Measurements from ENCODE around the gene SLC4A5.
A peak's percentile ranks its signal among the peaks of the same experiment; 100 is the strongest.
"Not testable (repeated sequence)": the region's sequence is repeated elsewhere in the genome, so short reads cannot be mapped to it uniquely, and the experiment has no call there.

SLC4A5 gene

DNA sequence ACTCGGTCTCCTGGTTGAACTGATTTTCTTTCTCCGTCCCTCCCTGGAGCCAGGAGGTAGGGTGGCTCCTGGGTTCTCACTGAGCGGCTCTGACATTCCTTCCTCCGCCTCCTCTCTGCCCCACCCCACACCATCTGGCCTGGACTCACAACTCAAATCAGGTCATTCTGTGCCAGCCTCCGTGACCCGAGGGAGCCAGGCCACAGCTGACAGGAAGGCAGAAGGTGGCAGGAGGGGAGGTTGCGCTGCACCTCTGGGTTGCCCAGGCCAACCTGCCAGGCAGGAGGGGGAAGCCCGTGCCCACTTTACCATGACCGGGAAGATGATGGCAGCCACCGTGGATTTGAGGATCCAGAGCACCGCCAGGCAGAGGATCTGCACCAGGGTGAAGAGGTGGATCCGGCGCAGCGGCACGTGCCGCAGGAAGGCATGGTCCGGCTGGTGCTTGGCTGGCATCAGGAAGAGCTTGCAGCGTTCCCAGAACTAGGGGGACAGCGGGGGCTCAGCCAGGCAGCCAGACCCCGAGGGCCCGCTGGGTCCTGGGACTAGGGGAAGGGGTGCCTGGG lies 116.5 kb downstream of the SLC4A5 start:
- DNase-seq = no peak

DNA sequence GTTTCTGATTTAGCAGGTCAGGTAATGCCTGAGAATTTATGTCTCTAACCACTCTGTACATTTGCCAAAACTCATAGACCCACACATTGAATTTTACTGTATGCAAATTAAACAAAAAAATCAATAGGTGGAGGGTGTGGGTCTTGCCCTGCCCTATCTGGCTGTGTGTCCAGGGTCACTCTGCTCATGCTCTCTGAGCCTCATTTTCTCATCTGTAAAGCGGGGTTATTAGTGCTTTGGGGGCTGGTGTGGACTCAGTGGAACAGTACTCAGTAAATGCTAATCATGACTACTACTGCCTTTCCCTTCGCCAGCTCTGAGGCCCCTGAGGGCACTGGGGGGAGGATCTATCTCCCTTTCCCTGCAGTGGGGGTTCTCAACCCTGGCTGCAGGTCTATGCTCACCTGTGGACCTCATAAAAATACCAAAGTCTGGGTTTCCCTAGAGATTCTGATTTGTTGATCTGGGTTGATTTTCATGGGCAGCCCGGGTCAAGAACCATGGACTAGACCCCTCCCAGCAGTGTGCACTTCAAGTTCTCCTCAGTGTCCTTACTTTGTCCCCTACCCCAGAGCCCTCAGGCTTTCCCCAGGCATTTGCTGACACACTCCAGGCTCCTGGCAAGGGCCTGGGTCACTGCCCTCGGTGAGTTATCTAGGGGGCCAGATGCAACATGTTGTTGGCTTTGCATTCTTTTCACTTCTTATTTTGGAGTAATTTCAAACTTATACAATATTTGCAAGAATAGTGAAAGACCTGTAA lies 117.3 kb downstream of the SLC4A5 start:
- no peak for DNase-seq

DNA sequence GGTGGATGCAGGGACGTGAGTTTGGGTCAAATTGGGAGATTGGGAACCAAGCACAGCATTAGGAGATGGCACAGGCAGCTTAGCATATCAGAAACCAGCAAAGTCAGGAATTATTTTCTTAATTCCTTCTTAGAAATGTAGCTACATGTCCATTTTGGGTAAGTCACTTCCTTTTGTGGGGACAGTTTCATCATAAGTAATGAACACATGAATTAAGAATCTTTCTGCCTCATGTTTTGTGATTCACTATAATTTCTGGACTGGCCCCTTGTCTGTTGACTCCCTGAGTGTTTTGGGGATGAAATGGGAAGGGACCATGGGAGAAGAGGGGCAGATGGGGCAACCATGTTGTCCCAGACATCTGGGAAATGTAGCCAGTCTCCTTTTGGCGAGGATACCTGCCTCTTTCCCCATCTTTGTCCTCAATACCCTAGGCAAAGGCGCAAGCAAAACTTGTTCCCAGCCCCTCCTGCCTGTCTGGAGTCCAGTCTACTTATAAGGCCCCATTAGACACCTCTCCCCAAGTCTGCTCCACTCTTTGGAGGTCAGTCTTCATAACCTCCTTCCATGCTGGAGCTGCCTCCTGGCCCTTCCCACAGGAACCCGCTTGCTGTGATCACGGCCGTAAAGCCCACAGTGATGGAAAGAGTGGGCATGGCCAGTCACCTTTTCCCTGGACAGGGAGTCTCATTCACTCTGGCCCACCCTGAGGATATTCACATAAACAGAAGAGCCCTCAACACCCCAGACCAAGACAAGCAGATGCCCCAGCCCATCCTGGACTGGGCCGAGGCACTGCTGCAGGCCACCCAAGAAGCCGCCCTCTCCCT lies 119.1 kb downstream of the SLC4A5 start:
- no peak for DNase-seq

DNA sequence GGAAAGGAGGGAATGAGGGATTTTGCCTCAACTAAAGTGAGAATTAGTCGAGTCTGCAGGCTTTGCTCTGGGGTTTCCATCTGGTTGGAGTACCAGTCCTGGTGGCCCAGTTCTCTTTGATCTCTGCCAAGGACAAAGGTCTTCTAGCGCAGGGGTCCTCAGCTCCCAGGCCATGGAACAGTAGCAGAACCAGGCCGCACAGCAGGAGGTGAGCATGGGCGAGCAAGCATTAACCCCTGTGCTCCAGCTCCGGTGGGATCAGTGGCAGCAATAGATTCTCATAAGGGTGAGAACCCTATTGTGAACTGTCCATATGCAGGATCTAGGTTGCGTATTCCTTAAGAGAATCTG lies 120.9 kb downstream of the SLC4A5 start:
- no peak for DNase-seq

DNA sequence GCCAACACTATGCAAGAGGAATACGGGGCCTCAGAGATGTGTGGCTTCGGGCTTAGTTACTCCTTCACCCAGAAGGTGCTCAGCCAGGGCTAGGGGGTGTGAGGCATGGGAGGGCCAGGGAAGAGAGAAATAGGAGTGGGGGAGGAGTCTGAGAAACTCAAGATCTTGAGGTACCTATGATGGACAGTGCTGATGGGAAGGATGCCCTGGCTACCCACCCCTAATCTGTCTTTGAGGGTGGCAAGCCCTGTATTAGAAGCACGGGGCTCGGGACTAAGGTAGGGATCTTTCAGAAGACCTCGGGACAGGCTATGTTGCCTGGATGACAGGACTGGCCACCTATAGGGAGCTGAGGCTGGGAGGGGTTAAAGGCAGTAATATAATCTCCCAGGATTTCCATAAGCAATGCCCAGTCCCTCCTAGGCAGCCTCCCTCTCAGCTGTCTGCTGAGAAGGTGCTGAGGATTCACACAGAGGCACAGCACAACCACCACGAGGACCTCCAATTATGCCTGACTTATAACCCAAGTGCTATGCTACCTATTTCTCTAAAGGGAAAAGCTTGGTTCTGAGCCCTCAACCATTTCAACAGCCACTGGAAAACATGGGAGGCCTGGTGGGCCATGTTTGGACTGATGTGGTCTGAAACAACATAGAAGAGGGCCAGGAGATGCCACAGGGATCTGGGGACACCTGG lies 121.5 kb downstream of the SLC4A5 start:
- no peak for DNase-seq

DNA sequence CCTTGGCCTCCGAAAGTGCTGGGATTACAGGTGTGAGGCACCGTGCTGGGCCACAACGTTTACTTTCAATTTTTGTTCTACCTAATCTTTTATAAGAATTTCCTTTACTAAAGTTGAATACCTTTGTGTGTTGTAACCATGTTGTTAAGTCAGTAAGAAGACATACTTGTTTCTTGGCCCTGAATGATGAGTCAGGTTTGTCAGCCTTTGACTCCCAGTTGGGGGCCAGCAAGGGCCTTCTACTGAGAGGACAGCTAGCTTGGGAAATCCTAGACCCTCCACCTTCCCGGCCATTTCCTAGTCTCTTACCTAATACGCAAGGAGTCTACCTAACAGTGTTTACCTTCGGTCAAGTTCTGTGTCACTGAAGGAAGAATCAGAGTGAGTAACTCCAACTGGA lies 122.1 kb downstream of the SLC4A5 start:
- DNase-seq = no peak

DNA sequence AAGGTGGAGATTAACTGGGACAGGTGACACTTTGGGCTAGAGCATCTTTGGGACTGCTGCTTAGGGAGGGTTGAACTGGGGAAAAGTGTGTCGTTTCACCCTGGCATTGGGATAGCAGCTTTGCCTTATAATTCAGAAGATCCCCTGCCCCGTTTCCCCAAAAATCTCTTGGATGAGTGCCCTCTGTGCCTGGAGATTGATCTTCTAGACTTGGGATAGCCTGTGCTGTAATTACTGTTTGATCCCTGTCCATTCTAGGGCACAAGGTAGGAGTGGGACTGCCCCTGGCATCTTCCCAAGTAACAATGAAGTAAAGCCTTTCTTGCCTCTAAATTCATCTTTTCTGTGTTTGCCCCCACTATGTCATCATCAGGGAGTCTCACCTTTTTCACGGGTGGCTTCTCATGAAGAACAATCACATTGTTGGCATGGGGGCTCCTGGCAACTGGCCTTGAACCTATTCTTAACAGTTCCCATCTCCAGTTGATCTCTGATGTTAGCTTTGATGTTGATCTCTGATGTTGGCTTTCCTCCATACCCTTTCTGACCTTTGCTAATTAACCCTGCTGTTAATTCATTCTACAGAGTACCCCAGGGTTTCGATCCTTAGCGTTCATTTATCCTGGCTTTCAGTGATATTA lies 123.2 kb downstream of the SLC4A5 start:
- DNase-seq = no peak

DNA sequence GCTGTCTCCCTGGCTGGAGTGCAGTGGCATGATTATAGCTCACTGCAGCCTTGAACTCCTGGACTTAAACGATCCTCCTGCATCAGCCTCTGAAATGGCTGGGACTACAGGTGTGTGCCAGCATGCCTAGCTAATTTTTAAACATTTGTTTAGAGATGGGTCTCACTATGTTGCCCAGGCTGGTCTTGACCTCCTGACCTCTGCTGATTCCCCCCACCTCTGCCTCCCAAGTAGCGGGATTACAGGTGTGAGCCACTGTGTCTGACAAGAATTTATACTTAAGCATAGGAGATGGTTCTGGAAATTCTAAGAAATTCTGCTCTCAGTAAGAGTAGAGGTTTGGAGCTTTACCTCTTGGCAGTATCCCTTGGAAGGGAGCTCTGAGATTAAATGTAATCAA lies 126.6 kb downstream of the SLC4A5 start:
- DNase-seq = no peak

DNA sequence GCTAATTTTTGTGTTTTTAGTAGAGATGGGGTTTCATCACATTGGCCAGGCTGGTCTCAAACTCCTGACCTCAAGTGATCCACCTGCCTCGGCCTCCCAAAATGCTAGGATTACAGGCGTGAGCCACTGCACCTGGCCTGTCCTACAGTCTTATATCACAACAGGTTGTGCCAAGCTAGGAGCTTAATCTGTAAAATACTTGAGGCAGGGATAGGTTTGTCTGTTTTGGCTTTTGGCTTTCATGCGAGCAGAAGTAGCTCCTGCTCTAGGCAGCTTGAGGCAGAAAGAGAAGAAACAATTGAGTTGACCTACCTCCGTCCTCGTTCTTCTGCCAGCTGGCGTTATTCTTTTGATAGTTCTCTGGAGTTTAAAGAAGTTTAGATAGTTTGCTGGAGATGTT lies 127.4 kb downstream of the SLC4A5 start:
- not testable (repeated sequence) for DNase-seq

DNA sequence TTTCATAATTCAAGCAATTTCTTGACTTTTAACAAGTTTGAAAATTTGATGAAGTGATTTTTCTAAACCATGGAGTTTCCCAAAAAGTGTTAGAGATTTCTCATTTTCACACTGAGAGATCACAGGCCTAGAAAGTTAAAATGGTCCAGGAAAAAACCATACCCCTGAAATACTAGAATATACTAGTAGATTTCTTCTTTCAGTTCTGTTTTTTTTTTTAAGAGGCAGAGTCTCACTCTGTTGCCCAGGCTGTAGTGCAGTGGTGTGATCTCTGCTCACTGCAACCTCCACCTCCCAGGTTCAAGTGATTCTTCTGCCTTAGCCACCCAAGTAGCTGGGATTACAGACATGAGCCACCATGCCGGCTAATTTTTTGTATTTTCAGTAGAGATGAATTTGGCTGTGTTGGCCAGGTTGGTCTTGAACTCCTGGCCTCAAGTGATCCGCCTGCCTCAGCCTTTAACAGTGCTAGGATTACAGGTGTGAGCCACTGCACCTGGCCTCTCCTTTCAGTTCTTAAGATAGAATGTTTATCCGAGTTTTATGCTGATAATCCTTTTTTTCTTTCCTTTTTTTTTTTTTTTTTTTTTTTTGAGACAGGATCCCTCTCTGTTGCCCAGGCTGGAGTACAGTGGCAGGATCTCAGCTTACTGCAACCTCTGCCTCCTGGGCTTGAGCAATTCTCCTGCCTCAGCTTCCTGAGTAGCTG lies 130.4 kb downstream of the SLC4A5 start:
- no peak for DNase-seq

DNA sequence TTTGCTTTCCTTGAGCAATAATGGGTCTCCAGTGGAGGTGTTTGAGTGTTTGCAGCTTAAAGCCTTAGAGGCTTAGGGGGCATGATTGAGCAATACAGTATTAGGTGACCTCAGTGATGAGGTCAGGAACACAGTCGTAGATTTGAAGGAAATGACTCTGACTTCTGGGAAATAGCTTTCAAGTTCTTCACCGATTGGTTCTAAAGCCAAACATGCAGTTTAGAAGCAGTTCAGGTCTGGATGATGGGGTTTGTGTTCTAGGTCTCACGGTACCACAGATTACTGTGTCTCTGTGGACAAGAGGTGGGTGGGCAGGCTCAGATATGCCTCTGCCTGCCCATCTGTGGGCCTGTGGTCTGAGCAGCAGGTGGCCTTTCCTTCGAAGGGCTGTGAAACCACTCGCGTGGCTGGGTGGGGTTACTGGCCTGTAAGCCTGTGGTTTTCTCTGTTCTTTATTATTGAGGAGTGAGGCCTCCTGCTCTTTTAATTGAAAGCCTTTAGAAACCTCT lies 137.0 kb downstream of the SLC4A5 start:
- DNase-seq = peak; percentile 27 to 33

DNA sequence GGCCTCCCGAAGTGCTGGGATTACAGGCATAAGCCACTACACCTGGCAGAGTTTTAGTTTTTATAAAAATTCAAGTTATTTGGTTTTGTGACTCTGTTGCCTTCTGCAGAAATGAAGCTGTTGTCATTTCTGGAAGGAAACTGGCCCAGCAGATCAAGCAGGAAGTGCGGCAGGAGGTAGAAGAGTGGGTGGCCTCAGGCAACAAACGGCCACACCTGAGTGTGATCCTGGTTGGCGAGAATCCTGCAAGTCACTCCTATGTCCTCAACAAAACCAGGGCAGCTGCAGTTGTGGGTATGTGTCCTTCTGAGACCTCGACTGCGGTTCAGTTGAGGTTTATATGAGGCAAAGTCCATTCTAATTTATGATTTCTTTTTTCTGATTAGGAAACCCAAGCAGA lies 137.6 kb downstream of the SLC4A5 start:
- no peak for DNase-seq

DNA sequence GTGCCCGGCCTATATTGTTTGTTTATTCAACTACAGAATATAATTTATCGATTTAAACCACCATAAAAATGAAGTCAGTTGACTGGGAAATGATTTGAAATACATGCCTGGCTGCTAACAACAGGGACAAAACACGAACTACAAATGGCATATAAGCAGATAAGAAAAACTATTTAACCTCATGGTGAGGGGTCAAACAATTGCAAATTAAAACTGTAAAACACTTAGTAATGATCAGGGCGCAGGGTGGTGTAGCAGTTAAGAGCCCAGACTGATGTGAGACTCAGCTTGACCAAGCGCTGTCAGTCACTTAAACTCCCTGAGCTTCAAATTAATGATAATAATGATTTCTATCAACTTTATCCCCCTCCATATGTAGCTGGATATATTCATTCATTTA lies 138.1 kb downstream of the SLC4A5 start:
- no peak for DNase-seq

DNA sequence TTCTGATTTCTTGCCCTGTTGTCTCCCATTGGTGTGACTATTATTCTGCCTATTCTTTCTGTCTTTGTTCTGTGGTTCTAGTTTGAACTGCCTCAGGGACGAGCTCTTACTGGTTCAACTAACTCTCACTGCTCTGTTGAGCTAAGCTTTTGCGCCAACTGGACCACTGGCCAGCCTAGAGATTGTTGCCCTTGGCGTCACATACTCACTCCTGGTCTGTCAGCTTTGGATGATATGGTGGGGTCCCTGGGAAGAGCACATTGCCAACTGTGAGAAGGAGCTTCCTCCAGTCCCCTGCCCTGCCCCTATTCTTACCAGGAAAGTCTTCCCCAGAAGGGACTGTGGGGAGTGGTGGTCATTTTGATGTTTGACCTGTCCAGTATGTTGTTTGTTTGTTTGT lies 138.8 kb downstream of the SLC4A5 start:
- no peak for DNase-seq

DNA sequence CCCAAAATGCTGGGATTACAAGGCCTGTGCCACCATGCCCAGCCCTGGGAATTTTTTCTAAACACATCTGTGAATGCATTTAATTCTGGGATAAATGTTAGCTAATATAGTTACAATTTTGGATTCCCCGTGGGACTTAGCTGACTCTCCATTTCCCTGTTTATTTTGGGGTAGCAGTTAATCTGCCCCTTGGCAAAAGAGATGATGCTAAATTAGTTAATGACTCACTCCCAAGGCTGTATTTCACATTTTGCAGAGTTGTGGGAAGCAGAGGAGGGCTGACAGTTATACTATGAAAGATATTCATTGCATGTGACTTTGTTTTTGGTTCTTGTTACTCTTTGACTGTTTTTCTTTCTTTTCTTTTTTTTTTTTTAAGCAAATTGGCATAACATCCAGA lies 141.6 kb downstream of the SLC4A5 start:
- no peak for DNase-seq

DNA sequence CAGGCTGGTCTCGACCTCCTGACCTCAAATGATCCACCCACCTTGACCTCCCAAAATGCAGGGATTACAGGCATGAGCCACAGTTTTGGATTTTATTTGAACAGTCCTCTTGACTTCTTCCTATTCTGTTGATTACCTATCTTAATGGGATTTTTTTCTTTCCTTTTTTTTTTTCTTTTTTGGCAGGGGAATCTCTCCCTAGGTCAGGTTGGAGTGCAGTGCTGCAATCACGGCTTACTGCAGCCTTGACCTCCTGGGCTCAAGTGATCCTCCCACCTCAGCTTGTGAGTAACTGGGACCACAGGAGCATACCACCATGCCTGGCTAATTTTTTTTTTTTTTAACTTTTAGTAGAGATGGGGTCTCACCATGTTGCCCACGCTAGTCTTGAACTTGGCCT lies 142.0 kb downstream of the SLC4A5 start:
- DNase-seq = no peak

DNA sequence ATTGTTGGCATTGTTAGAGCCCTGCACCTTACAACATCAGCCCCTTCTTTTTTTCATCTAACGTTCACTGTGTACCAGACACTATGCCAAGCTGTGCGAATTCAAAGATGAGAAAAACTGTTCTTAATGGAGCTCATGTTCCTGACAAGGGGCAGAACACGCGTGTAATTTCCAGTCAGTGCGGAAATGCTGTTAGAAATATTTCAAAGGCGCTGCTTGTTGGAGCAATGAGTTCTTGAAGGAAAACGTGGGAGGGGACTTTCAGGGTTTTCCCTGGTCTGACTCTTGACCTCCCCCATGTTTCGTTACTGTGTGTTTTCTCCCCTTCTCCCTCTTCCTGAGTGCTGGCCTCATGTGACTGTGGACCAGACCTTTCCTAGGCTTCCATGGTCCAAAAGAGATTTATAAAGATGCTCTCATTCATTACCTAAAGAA lies 143.3 kb downstream of the SLC4A5 start:
- peak; percentile 36 to 42 for DNase-seq

DNA sequence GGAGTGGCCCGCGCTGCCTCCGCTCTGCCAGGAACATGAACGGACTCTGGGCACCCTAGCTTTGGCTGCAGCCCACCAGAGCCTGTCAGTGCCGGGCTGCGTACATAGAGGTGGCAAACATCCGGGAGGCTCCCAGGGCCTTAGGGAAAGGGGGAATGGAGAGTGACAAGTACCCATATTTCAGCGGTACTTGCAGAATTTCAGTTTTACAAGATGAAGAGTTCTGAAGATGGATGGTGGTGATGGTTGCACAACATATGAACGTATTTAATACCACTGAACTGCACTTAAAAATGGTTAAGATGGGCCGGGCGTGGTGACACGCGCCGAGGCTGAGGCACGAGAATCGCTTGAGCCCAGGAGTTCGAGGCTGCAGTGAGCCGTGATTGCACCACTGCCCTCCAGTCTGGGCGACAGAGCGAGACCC lies 143.9 kb downstream of the SLC4A5 start:
- DNase-seq = no peak

DNA sequence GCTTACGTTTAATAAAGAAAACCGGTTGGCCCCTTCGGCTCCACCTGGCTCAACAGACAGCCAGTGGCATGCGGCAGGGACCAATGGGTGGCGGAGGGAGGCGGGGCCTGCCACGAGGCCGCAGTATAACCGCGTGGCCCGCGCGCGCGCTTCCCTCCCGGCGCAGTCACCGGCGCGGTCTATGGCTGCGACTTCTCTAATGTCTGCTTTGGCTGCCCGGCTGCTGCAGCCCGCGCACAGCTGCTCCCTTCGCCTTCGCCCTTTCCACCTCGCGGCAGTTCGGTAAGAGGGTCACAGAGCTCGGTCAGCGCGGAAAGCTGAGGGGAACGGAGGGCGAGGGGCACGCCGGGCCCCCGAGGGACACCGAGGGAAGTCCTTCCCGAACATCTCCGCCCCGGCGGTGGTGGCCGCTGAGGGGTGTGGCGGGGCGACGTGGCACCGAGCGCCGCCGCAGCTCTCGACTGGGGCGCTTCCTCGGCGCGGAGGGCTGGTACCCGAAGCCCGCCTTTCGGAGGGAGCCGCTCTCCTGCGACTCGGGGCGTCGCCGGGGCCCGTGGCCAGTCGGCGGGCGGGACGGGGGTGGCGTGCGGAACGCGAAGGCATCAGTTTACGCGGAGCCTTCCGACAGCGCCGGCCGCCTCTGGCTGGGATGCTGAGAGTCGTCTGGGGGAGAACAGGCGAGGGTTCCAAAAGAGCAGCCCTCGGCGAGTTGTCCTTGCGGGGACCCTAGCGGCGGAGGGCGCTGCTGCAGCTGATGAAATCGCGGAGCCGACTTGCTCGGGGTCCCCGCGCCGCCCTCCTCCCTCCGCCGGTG lies 144.5 kb downstream of the SLC4A5 start, which contains the start of gene MTHFD2:
Gene MTHFD2 (plus strand): TSS at position 155 of the 814 bp plus-strand sequence. CDS start 27 bp downstream, at position 182.
- DNase-seq = peak; percentile 92 to 94

DNA sequence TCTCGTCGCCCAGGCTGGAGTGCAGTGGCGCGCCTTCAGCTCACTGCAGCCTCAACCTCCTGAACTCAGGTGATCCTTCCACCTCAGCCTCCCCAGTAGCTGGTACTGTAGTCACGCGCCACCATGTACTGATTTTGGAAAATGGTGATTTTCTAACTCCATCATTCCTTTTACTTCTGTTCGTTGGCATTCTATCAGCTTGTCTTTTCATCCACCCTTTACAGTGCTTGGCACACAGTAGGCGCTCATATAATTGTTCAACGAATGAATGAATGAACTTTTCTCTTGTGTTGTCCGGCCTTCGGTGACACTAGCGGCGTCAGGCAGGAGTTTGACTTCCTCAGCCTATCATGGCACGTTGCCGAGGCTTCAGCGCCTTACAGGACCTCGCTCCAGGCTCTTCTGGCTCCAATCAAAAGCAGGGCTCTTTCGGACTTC lies 145.2 kb downstream of the SLC4A5 start:
- no peak for DNase-seq

DNA sequence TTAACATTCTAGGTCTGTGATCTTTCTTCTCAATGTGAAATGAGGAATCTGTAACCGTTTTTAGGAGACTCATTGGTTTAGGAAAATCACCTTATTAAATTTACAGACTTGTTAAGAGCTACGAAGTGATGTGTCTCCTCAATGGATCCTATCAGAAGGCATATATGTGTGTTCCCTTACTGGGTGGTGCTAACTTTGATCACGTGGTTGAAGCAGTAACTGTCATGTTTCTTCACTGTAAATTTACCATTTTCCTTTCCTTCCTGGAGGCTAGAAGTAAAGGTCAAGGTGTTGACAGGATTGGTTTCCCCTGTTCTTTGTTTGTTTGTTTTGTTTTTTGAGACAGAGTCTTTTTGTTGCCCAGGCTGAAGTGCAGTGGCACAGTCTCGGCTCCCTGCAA lies 146.2 kb downstream of the SLC4A5 start:
- no peak for DNase-seq

Data from activated CD4-positive, alpha-beta T cell treated with anti-CD3 and anti-CD28 coated beads for 4 hours (primary cell).